HG02588 (cell line): ENCODE measurements around the gene WFS1.

ENCODE experiments used
- ATAC-seq: cut with Tn5 transposase; IDR thresholded peaks from one replicate; pipeline ENCODE4 v1.9.1; 2021; ENCODE audit warnings: mild to moderate bottlenecking, moderate library complexity; ENCODE audit not compliant: unreplicated experiment

The WFS1 gene

GRCh38 chr4:6296026-6296425, 26.4 kb downstream of the WFS1 start:
- ATAC-seq: no peak

DNA sequence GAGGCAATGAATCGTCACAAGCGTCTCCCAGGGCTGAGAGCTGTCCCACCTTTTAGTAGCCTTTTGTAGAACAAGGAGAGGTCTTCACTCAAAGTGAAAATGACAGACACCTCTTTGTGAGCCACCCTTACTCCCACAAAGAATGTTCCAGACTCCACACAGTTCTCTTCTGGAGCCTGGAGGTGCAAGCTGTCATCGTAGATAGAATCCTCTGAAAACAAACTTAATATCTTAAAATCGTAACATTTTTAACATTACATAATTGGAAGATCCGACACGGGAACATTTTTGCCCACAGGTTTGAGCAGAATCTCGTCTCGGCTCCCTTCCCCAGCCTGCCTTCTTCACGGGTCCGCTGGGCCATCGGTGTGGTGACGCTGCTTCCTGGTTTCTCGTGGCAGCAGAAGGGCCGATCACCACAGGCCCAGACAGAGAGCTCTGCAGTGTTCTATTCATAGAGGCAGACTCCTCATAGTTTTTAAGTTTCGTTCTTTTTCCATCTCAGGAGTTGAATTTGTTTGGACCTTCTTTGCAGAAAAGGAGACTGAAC, 27.7 kb downstream of the WFS1 start:
- no peak for ATAC-seq

- ATAC-seq: no peak
Measured at GRCh38 chr4:6298035-6298434, 28.4 kb downstream of the WFS1 start.

DNA sequence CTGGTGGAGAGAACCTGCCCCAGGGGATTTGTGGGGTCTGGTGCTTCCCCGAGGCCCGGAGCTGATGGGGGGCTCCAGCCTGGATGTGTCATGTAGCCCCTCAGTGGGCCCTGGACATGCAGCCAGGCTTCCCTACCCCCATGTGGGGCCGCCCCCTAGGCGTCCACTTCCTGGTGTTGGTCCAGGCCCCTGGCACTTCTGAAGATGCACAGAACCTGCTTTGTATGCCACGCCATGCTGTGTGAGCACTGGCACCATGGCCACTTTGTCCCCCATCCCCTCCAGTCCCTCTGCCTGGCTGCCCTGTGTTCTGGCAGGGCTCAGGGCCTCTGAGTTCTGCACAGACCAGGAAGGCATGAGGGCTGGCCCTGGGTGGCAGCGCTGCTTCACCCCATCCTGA, 29.2 kb downstream of the WFS1 start:
- no peak for ATAC-seq

GRCh38 chr4:6299875-6300274, 30.2 kb downstream of the WFS1 start:
- ATAC-seq: no peak

DNA sequence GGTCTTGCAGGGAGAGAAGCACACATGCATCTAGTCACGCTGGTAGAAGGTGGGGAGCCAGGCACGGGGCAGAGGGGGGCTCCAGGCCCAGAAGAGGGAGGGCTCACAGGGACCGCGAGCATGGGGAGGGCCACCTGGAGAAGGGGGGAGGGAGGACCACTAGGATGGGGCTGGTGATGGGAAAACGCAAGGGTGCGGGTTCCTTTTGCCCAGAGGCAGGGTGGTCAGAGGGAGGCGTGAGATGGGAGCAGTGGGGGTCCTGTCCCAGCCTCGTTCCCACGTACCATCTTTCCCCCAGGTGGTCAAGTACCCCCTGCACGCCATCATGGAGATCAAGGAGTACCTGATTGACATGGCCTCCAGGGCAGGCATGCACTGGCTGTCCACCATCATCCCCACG, 30.7 kb downstream of the WFS1 start:
- no peak for ATAC-seq

DNA sequence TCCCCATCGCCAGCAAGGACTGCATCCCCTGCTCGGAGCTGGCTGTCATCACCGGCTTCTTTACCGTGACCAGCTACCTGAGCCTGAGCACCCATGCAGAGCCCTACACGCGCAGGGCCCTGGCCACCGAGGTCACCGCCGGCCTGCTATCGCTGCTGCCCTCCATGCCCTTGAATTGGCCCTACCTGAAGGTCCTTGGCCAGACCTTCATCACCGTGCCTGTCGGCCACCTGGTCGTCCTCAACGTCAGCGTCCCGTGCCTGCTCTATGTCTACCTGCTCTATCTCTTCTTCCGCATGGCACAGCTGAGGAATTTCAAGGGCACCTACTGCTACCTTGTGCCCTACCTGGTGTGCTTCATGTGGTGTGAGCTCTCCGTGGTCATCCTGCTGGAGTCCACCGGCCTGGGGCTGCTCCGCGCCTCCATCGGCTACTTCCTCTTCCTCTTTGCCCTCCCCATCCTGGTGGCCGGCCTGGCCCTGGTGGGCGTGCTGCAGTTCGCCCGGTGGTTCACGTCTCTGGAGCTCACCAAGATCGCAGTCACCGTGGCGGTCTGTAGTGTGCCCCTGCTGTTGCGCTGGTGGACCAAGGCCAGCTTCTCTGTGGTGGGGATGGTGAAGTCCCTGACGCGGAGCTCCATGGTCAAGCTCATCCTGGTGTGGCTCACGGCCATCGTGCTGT, 31.5 kb downstream of the WFS1 start:
- ATAC-seq: no peak

DNA sequence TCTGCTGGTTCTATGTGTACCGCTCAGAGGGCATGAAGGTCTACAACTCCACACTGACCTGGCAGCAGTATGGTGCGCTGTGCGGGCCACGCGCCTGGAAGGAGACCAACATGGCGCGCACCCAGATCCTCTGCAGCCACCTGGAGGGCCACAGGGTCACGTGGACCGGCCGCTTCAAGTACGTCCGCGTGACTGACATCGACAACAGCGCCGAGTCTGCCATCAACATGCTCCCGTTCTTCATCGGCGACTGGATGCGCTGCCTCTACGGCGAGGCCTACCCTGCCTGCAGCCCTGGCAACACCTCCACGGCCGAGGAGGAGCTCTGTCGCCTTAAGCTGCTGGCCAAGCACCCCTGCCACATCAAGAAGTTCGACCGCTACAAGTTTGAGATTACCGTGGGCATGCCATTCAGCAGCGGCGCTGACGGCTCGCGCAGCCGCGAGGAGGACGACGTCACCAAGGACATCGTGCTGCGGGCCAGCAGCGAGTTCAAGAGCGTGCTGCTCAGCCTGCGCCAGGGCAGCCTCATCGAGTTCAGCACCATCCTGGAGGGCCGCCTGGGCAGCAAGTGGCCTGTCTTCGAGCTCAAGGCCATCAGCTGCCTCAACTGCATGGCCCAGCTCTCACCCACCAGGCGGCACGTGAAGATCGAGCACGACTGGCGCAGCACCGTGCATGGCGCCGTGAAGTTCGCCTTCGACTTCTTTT, 32.2 kb downstream of the WFS1 start:
- no peak for ATAC-seq

DNA sequence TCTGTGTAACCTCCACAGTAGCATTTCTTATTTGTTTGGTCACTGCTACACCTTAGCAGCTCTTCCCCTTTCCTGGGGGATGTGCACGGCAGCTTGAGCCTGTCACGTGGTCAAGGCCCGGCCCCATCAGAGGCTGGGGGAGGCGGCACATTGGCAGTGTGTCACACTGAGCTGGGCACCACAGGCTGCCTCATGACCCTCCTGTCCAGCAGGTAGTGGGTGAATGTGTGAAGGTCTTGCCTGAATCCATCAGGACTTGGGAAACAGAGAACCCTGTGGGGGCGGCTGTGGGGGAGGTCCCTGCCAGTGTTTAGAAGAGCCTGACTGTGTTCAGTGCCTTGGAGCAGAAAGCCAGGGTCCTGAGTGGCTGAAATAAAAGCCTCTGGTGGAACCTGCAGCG, 33.2 kb downstream of the WFS1 start:
- ATAC-seq: no peak

GRCh38 chr4:6303943-6304342, 34.3 kb downstream of the WFS1 start:
- ATAC-seq: no peak

GRCh38 chr4:6306299-6306698, 36.6 kb downstream of the WFS1 start:
- no peak for ATAC-seq

GRCh38 chr4:6307230-6307629, 37.6 kb downstream of the WFS1 start:
- no peak for ATAC-seq

DNA sequence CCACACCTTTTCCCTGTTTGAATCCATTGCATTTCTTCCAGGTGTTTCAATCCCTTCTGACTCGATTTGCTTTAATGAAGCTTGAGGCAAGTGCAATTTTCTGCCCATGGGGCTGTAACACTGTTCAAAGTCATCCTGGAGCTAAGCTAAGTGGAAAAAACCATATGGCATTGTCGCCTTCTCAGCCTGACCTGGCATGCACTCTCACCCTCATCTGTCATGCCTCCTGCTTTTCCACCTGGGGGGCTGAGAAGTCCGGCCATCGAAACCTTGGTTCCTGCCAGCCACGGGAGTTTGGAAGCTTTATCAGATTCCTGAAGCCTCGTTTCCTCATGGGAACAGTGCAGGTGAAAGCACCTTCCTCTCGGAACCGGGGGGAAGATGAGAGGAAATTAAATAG, 38.2 kb downstream of the WFS1 start:
- no peak for ATAC-seq

- no peak for ATAC-seq
Measured at GRCh38 chr4:6308899-6309643, 39.4 kb downstream of the WFS1 start.

GRCh38 chr4:6309777-6310176, 40.1 kb downstream of the WFS1 start:
- no peak for ATAC-seq

DNA sequence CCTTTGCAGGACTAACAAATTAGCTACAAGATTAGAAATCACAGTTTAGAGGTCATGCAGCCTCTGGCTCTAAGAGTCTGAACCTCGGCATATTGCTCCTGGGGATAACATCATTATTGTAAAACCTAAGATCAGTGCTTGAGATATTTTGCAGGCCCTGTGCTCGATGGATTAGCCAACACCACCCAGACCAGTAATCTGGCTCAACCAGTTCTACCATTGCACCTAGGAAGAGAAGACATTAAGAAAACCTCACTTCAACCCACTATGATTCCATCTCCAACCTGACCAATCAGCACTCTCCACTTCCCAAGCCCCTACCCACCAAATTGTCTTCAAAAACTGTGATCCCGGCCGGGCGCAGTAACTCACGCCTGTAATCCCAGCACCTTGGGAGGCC, 43.6 kb downstream of the WFS1 start:
- no peak for ATAC-seq

DNA sequence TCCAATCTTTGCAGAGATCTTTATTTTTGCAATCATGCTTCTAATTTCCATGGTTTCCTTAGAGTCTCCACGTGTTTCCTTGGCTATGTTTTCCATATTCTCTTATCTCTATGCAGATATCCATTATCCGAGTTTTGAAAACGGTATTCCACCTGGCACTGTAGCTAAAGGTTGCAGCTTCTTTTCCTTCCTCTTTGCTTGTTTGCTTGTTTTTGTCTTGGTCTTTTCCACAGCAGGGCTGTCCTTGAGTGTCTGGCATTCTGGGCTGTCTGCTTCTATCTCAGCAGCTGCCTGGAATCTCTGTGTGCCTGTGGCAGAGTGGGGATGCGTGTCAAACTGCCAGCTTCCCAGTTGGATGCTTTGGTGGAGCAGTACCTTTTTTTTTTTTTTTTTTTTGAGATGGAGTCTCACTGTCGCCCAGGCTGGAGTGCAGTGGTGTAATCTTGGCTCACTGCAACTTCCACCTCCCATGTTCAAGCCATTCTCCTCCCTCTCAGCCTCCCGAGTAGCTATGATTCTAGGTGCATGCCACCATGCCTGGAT, 46.9 kb downstream of the WFS1 start:
- ATAC-seq: no peak

DNA sequence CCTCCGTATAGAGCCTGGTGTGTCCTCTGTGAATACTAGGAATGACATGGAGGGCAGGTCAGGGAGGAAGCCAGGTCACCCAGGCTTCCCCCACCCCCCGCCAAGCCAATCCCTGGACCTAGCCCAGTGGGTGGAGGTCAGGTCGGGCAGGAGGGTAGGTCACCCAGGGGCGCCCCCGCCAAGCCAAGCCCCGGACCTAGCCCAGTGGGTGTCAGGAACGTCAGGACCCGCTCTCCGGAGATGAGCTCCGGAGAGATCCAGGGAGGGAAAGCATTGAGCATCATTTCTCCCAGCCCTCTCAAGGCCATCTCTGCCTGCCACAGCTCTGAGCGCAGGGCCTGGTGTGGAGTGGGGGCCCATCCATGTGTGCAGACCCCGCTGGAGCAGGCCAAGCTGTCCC, 48.6 kb downstream of the WFS1 start:
- ATAC-seq: no peak

DNA sequence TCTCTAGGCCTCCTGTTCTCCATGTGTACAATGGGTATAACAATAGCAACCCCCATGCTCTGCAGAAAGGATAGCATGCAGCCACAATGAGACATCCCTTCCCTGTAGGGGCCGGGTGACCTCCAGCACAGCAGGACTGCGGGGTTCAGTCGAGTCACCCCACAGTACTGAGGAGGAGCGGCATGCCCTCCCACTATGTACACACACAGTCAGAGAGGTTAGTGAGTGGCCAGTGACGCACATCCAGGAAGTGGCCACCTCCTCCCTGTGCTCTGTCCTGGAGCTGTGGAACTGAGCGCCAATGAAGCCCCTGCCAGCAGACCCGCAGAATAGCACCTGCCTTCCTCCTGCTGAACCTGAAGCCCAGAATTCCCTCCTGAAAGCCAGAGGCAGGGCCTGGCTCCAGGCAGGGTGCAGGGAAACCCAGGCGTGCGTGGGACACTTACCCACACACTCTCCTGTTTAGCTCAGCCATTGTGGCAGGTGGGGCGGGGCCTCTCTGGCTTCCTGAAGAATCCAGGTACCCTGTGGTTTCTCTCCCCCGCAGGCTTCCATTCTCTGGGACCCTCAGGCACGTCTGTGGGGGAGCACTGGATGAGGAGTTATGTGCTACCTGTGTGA, 50.0 kb downstream of the WFS1 start:
- ATAC-seq: no peak

GRCh38 chr4:6320663-6321062, 51.0 kb downstream of the WFS1 start:
- ATAC-seq: no peak

- no peak for ATAC-seq
Measured at GRCh38 chr4:6321361-6321760, 51.7 kb downstream of the WFS1 start.
